ENCODE results near the gene MAMSTR. TPM values are rescaled to one million over a fixed set of nuclear protein-coding genes. Genes with fewer than 3 reads are reported as not detected.

Gene MAMSTR
- total and polyA plus RNA-seq, 2 donors (not counting 1 experiment from before 2014, with no cell fraction given): 0.84 to 0.99 TPM

DNA sequence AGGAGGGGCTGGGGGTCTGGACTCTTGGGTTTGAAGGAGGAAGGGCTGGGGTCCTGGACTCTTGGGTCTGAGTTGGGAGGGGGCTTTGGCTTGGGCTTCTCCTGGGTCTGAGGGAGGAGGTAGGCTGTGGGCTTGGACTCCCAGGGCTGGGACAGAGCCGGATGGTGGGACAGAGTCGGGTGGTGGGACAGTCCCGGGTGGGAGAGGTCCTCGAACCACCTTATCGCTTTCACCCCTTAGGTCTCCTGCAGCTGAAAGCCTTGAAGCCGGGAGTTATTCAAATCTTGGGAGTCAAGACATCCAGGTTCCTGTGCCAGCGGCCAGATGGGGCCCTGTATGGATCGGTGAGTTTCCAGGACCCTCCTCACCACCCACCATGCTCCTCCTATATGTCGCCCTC lies 37.2 kb upstream of the MAMSTR start:
- TF ChIP-seq, protein P1, sequence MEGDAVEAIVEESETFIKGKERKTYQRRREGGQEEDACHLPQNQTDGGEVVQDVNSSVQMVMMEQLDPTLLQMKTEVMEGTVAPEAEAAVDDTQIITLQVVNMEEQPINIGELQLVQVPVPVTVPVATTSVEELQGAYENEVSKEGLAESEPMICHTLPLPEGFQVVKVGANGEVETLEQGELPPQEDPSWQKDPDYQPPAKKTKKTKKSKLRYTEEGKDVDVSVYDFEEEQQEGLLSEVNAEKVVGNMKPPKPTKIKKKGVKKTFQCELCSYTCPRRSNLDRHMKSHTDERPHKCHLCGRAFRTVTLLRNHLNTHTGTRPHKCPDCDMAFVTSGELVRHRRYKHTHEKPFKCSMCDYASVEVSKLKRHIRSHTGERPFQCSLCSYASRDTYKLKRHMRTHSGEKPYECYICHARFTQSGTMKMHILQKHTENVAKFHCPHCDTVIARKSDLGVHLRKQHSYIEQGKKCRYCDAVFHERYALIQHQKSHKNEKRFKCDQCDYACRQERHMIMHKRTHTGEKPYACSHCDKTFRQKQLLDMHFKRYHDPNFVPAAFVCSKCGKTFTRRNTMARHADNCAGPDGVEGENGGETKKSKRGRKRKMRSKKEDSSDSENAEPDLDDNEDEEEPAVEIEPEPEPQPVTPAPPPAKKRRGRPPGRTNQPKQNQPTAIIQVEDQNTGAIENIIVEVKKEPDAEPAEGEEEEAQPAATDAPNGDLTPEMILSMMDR (conservative IDR thresholded peaks at IDR 0.05 in 1 of 2, IDR thresholded peaks at IDR 0.05 in 1 of 2; ENCODE audit: low read depth in 1 of 2, low read length in 2 of 2): no peak
- no peak for TF ChIP-seq EZH2 (IDR thresholded peaks at IDR 0.05; ENCODE audit: low read length, missing control alignments)
- Histone ChIP-seq H2AFZ (ENCODE audit: low read length) (no peak overlapping the region), H3K79me2 (ENCODE audit: control insufficient read depth, insufficient read depth, low read length) (no peaks in the 10 kb centered on the region), H3K4me1 (ENCODE audit: control insufficient read depth, extremely low read depth, insufficient read depth, low read length) (peaks cover 3% of the 10 kb centered on the region), H3K27ac (ENCODE audit: insufficient read depth, low read length) (no peak overlapping the region), H4K20me1 (ENCODE audit: control insufficient read depth, extremely low read depth, insufficient read depth, low read length) (no peaks in the 10 kb centered on the region), H3K9ac (ENCODE audit: insufficient read depth, low read length) (no peak overlapping the region), H3K4me2 (ENCODE audit: extremely low read depth, insufficient read depth, low read length) (no peak overlapping the region), H3K27me3 (ENCODE audit: control insufficient read depth, insufficient read depth, low read length) (peaks cover 15% of the 10 kb centered on the region), H3K9me3 (ENCODE audit: control insufficient read depth, insufficient read depth, low read depth, low read length) (no peaks in the 10 kb centered on the region), H3K36me3 (ENCODE audit: control insufficient read depth, insufficient read depth, low read length) (no peaks in the 10 kb centered on the region), H3K4me3 (replicated peaks in 1 of 4; ENCODE audit: control extremely low read depth in 1 of 4, insufficient read depth in 1 of 4, low read depth in 3 of 4, low read length in 4 of 4) (no peak overlapping the region)
- DNase-seq (ENCODE audit: low read depth in 2 of 2): no peak

DNA sequence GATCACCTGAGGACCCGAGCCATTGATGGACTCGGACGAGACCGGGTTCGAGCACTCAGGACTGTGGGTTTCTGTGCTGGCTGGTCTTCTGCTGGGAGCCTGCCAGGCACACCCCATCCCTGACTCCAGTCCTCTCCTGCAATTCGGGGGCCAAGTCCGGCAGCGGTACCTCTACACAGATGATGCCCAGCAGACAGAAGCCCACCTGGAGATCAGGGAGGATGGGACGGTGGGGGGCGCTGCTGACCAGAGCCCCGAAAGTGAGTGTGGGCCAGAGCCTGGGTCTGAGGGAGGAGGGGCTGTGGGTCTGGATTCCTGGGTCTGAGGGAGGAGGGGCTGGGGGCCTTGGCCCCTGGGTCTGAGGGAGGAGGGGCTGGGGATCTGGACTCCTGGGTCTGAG lies 36.7 kb upstream of the MAMSTR start:
- Histone ChIP-seq H3K27me3 (ENCODE audit: control insufficient read depth, insufficient read depth, low read length) (peaks cover 16% of the 10 kb centered on the region), H2AFZ (ENCODE audit: low read length) (no peak overlapping the region), H3K4me2 (ENCODE audit: extremely low read depth, insufficient read depth, low read length) (no peak overlapping the region), H3K79me2 (ENCODE audit: control insufficient read depth, insufficient read depth, low read length) (no peaks in the 10 kb centered on the region), H3K36me3 (ENCODE audit: control insufficient read depth, insufficient read depth, low read length) (no peaks in the 10 kb centered on the region), H3K27ac (ENCODE audit: insufficient read depth, low read length) (no peak overlapping the region), H3K4me3 (replicated peaks in 1 of 4; ENCODE audit: control extremely low read depth in 1 of 4, insufficient read depth in 1 of 4, low read depth in 3 of 4, low read length in 4 of 4) (no peak overlapping the region), H3K9me3 (ENCODE audit: control insufficient read depth, insufficient read depth, low read depth, low read length) (no peaks in the 10 kb centered on the region), H4K20me1 (ENCODE audit: control insufficient read depth, extremely low read depth, insufficient read depth, low read length) (no peaks in the 10 kb centered on the region), H3K9ac (ENCODE audit: insufficient read depth, low read length) (no peak overlapping the region), H3K4me1 (ENCODE audit: control insufficient read depth, extremely low read depth, insufficient read depth, low read length) (peaks cover 3% of the 10 kb centered on the region)
- no peak for DNase-seq (ENCODE audit: low read depth in 2 of 2)
- TF ChIP-seq, protein P1 (conservative IDR thresholded peaks at IDR 0.05 in 1 of 2, IDR thresholded peaks at IDR 0.05 in 1 of 2; ENCODE audit: low read depth in 1 of 2, low read length in 2 of 2): no peak
- no peak for TF ChIP-seq EZH2 (IDR thresholded peaks at IDR 0.05; ENCODE audit: low read length, missing control alignments)

DNA sequence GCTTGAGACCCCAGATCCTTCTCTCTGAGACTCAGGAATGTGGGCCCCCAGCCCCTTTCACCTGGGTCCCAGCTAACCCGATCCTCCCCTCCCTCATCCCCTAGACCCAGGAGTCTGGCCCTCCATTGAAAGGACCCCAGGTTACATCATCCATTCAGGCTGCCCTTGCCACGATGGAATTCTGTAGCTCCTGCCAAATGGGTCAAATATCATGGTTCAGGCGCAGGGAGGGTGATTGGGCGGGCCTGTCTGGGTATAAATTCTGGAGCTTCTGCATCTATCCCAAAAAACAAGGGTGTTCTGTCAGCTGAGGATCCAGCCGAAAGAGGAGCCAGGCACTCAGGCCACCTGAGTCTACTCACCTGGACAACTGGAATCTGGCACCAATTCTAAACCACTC lies 36.3 kb upstream of the MAMSTR start:
- Histone ChIP-seq H3K4me2 (ENCODE audit: extremely low read depth, insufficient read depth, low read length) (no peak overlapping the region), H3K79me2 (ENCODE audit: control insufficient read depth, insufficient read depth, low read length) (no peaks in the 10 kb centered on the region), H3K36me3 (ENCODE audit: control insufficient read depth, insufficient read depth, low read length) (no peaks in the 10 kb centered on the region), H3K9me3 (ENCODE audit: control insufficient read depth, insufficient read depth, low read depth, low read length) (no peaks in the 10 kb centered on the region), H3K4me3 (replicated peaks in 1 of 4; ENCODE audit: control extremely low read depth in 1 of 4, insufficient read depth in 1 of 4, low read depth in 3 of 4, low read length in 4 of 4) (no peak overlapping the region), H3K9ac (ENCODE audit: insufficient read depth, low read length) (no peak overlapping the region), H3K27ac (ENCODE audit: insufficient read depth, low read length) (no peak overlapping the region), H2AFZ (ENCODE audit: low read length) (no peak overlapping the region), H4K20me1 (ENCODE audit: control insufficient read depth, extremely low read depth, insufficient read depth, low read length) (no peaks in the 10 kb centered on the region), H3K27me3 (ENCODE audit: control insufficient read depth, insufficient read depth, low read length) (peaks cover 20% of the 10 kb centered on the region), H3K4me1 (ENCODE audit: control insufficient read depth, extremely low read depth, insufficient read depth, low read length) (peaks cover 3% of the 10 kb centered on the region)
- TF ChIP-seq EZH2 (IDR thresholded peaks at IDR 0.05; ENCODE audit: low read length, missing control alignments): no peak
- TF ChIP-seq, protein P1 (conservative IDR thresholded peaks at IDR 0.05 in 1 of 2, IDR thresholded peaks at IDR 0.05 in 1 of 2; ENCODE audit: low read depth in 1 of 2, low read length in 2 of 2): no peak
- no peak for DNase-seq (ENCODE audit: low read depth in 2 of 2)

All from fibroblast of lung (primary cell).